C4-2B (cell line): ENCODE results near the gene RFX2.

ENCODE experiments used
- H3K27ac ChIP-seq: fragments of 450-650 bp; 2 replicates; pipeline ENCODE4 v1.5.1; 2017
- ZFX ChIP-seq: fragments of 450-650 bp; IDR thresholded peaks from 2 replicates; pipeline ENCODE4 v1.6.1; 2017
- TF ChIP-seq, protein P1 (sequence below): fragments of 450-650 bp; conservative IDR thresholded peaks from 2 replicates; pipeline ENCODE4 v1.5.1; 2017; ENCODE audit warnings: mild to moderate bottlenecking

RFX2 gene

GRCh38 chr19:6097911-6098310, 12.4 kb downstream of the RFX2 start:
- TF ChIP-seq ZFX: no peak
- TF ChIP-seq, protein P1, sequence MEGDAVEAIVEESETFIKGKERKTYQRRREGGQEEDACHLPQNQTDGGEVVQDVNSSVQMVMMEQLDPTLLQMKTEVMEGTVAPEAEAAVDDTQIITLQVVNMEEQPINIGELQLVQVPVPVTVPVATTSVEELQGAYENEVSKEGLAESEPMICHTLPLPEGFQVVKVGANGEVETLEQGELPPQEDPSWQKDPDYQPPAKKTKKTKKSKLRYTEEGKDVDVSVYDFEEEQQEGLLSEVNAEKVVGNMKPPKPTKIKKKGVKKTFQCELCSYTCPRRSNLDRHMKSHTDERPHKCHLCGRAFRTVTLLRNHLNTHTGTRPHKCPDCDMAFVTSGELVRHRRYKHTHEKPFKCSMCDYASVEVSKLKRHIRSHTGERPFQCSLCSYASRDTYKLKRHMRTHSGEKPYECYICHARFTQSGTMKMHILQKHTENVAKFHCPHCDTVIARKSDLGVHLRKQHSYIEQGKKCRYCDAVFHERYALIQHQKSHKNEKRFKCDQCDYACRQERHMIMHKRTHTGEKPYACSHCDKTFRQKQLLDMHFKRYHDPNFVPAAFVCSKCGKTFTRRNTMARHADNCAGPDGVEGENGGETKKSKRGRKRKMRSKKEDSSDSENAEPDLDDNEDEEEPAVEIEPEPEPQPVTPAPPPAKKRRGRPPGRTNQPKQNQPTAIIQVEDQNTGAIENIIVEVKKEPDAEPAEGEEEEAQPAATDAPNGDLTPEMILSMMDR: no peak
- no peak overlapping the region for H3K27ac ChIP-seq

DNA sequence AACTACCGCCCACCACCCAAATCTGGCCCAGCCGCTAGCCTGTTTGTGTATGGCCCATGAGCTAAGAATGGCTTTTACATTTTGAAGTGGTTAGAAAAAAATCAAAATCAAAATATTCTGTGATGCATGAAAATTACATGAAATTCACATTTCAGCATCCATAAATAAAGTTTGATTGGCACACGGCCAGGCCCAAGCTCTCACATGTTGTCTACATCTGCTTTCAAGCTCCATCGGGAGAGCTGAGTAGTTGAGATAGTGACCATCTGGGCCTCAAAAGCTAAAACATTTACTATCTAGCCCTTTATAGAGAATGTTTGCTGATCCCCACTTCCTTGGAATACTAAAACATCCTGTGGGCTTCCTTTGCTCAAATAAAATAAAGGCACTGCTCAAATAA, 14.5 kb downstream of the RFX2 start:
- no peak overlapping the region for H3K27ac ChIP-seq
- no peak for TF ChIP-seq ZFX
- TF ChIP-seq, protein P1: no peak

DNA sequence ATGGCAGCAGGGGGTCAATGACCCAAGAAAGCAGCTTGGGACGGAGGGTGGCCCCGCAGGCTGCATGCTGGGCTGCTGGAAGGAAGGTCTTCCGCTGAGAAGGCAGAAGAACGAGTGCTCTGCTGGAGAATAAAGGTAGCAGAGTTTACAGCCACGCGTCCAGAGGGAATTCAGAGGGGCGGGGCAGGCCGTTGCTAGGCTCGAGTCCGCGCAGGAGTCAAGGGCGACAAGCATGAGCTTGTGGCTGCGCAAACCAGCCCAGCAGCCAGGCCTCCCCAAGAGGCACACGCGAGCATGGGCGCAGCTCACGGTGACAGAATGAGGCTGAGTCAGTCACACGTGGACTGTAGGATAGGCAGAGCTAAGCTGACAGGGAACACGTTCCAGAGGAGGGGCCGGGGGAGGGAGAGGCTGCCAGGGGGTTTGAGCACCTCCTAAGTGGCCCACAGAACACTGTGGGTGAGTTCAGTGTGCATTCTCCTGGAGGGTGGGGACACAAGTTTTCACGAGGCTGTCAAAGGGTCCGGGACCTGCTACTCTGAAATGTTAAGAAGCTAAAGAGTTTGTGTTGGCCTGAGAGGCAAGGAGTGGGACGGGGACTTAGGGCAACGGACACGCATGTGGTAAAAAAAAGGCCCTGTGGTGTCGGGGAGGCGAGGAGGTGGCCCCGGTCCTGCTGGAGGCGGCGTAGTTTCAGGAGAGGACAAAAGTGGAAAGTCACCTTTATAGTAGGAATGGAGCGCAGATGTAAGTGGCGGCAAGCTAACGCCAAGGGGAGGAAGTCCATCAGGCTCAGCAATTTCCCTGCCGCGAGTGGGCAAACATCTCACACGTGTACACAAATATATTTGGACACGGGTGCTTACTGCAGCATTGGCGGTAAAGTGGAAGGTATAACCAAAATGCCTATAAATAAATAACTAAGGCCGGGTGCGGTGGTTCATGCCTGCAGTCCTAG, 17.7 kb downstream of the RFX2 start:
- TF ChIP-seq, protein P1: no peak
- no peak for TF ChIP-seq ZFX
- no peak overlapping the region for H3K27ac ChIP-seq

DNA sequence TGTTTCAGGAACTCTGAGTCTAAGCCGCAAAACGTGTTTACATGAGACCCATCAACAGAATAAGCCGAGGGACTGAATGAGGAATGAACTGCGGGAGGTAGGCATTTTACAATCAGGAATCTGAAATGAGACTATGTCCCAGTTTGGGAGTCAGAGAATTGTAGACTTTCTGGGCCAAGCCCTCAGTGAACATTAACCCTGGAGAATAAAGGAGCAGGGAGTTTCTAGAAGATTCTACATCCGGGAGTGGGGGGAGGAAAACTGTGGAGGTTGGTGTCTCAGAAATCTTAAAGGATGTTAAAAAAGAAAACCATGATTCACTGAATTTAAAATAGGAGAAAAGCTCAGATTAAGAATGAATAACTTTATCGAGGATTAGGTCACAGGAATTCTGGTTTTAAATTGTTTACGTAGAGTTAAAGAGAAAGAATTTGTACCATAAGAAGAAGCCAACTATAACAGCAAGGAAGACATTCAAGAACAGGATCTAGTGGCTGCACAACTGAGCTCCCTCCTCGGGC, 18.5 kb downstream of the RFX2 start:
- no peak for TF ChIP-seq ZFX
- TF ChIP-seq, protein P1: no peak
- no peak overlapping the region for H3K27ac ChIP-seq

DNA sequence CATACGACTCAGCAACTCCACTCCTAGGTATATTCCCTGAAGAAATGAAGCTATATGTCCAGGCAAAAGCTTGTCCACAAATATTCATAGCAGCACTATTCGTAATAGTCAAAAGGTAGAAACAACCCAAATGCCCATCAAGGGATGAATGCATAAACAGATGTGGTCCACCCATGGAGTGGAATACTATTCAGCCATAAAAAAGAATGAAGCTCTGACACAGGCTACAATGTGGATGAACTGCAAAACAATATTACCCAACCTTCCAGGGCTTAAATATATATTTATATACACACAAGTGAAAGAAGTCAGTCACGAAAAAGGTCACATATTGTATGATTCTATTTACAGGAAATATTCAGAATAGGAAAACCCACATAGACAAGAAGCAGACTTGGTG, 19.7 kb downstream of the RFX2 start:
- TF ChIP-seq ZFX: no peak
- TF ChIP-seq, protein P1: no peak
- H3K27ac ChIP-seq: no peak overlapping the region

DNA sequence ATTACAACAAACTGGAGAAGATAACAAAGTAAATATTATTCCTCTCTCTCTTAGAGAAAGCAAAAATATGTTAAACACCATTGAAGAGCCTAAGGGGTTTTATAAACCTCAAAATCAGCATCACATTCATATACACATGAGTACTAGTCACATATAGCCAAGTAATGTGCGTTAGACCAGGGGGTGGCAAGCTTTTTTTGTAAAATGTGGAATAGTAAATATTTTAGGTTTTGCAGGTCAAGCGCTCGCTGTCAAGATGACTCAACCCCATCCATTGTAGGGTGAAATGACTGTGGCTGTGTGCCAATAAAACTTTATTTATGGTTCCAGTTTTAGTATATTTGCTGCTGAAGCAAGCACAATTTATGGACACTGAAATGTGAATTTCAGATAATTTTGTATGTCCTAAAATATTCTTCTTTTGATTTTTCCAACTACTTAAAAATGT, 21.7 kb downstream of the RFX2 start:
- no peak for TF ChIP-seq ZFX
- TF ChIP-seq, protein P1: no peak
- H3K27ac ChIP-seq: no peak overlapping the region

GRCh38 chr19:6087074-6087571, 23.2 kb downstream of the RFX2 start:
- H3K27ac ChIP-seq: no peak overlapping the region
- TF ChIP-seq, protein P1: no peak
- TF ChIP-seq ZFX: no peak
